Retinal pigment epithelial cell (primary cell): ENCODE results near the gene KAT7.

ENCODE experiments used
- DNase-seq: peaks from one replicate; pipeline ENCODE4 v3.0.0-alpha.2; 2010; ENCODE audit warnings: low read depth
- H3K4me3 ChIP-seq: 2 replicates; pipeline ENCODE4 v1.5.1; 2011; ENCODE audit warnings: mild to moderate bottlenecking, low read length, control low read depth, moderate library complexity
- CTCF ChIP-seq: conservative IDR thresholded peaks from 2 replicates; pipeline ENCODE4 v1.5.1; 2011; ENCODE audit warnings: low read depth, low read length, control low read depth, inconsistent platforms

The KAT7 gene

GRCh38 chr17:49777563-49777962 is 10.9 kb upstream of the KAT7 start:
- TF ChIP-seq CTCF = no peak
- H3K4me3 ChIP-seq = no peak overlapping the region
- DNase-seq = no peak

- H3K4me3 ChIP-seq = no peak overlapping the region
- no peak for DNase-seq
- TF ChIP-seq CTCF = no peak
These were observed 9.2 kb upstream of the KAT7 start for GRCh38 chr17:49779156-49779738.

GRCh38 chr17:49779739-49780231 is 8.7 kb upstream of the KAT7 start:
- peak; percentile 65 for TF ChIP-seq CTCF
- H3K4me3 ChIP-seq = no peak overlapping the region
- no peak for DNase-seq

GRCh38 chr17:49783071-49783715 is 5.3 kb upstream of the KAT7 start:
- no peak for DNase-seq
- TF ChIP-seq CTCF = no peak
- H3K4me3 ChIP-seq = no peak overlapping the region

GRCh38 chr17:49783791-49784190 is 4.7 kb upstream of the KAT7 start:
- TF ChIP-seq CTCF = no peak
- no peak for DNase-seq
- no peak overlapping the region for H3K4me3 ChIP-seq

- H3K4me3 ChIP-seq = no peak overlapping the region
- DNase-seq = no peak
- TF ChIP-seq CTCF = no peak
These were observed 3.8 kb upstream of the KAT7 start for GRCh38 chr17:49784636-49785035.

GRCh38 chr17:49787884-49788477 is 500 bp upstream of the KAT7 start:
- DNase-seq = no peak
- TF ChIP-seq CTCF = no peak
- H3K4me3 ChIP-seq = peak overlapping the region; percentile 99
